ENCODE measurements around the gene HSPA2.
A peak's percentile ranks its signal among the peaks of the same experiment; 100 is the strongest.
"Not testable (repeated sequence)": the region's sequence is repeated elsewhere in the genome, so short reads cannot be mapped to it uniquely, and the experiment has no call there.

HSPA2 gene

GRCh38 chr14:64507376-64508156, 33.0 kb upstream of the HSPA2 start:
- Mint-ChIP-seq H3K27me3 (no peaks in the 10 kb centered on the region), H3K4me1 (peaks cover 61% of the 10 kb centered on the region), H3K9me3 (no peaks in the 10 kb centered on the region), H3K27ac (peak overlapping the region; percentile 65 to 72), H3K4me3 (peak overlapping the region; percentile 90)
- DNase-seq, result peak in 1 of 2 donors; percentile 35
- ATAC-seq, result no peak

DNA sequence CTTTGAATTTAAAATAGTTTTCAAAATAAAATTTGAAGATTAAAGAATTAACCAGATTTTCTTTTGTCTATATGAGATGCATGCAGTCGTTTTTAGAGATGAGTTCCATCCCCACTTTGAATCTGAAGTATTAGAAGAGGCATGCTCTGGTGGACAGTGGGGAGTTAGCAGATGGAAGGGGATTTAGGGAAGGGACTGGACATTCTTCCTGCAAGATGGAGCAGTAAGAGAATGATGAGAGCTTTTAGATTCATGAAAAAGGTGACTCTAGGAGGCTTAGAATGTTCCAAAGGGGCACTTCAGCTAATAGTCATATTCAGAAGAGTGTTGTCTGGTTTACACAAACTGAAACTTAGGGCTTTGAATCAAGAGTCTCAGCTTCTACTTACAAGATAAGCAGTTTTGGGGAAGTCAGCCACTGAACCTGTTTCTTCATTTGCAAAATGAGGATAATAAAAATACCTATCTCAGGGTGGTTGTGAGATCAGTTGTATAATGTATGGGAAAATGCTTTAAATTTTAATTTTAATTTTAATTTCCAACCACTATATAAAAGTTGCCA, 32.2 kb upstream of the HSPA2 start:
- Mint-ChIP-seq H3K9me3 (no peaks in the 10 kb centered on the region), H3K4me1 (peaks cover 64% of the 10 kb centered on the region), H3K27me3 (no peaks in the 10 kb centered on the region), H3K4me3 (peak overlapping the region; percentile 42 to 90), H3K27ac (peak overlapping the region in 1 of 2 donors; percentile 21)
- no peak for ATAC-seq
- no peak for DNase-seq

- ATAC-seq (no peak), DNase-seq (no peak)
- peaks cover 71% of the 10 kb centered on the region for H3K4me1 Mint-ChIP-seq
- H3K27me3 Mint-ChIP-seq, result no peaks in the 10 kb centered on the region
- peak overlapping the region in 1 of 2 donors; percentile 41 for H3K27ac Mint-ChIP-seq
- no peaks in the 10 kb centered on the region for H3K9me3 Mint-ChIP-seq
- H3K4me3 Mint-ChIP-seq, result peak overlapping the region; percentile 38 to 90
These were observed 31.5 kb upstream of the HSPA2 start for GRCh38 chr14:64509036-64509435.

GRCh38 chr14:64510825-64511671, 29.5 kb upstream of the HSPA2 start:
- H3K4me1 Mint-ChIP-seq, result peaks cover 67% of the 10 kb centered on the region
- no peak for ATAC-seq

GRCh38 chr14:64513271-64513670, 27.3 kb upstream of the HSPA2 start:
- Mint-ChIP-seq H3K27ac (no peak overlapping the region), H3K4me3 (no peak overlapping the region), H3K4me1 (peaks cover 59% of the 10 kb centered on the region), H3K9me3 (no peaks in the 10 kb centered on the region), H3K27me3 (no peaks in the 10 kb centered on the region)
- no peak for DNase-seq
- no peak for ATAC-seq

More at GRCh38 chr14:64510825-64511671, 29.5 kb upstream of the HSPA2 start:
- peak overlapping the region; percentile 38 to 90 for H3K4me3 Mint-ChIP-seq
- DNase-seq, result peak; percentile 49 to 50
- H3K27me3 Mint-ChIP-seq, result no peaks in the 10 kb centered on the region
- peak overlapping the region in 1 of 2 donors; percentile 54 for H3K27ac Mint-ChIP-seq
- no peaks in the 10 kb centered on the region for H3K9me3 Mint-ChIP-seq

DNA sequence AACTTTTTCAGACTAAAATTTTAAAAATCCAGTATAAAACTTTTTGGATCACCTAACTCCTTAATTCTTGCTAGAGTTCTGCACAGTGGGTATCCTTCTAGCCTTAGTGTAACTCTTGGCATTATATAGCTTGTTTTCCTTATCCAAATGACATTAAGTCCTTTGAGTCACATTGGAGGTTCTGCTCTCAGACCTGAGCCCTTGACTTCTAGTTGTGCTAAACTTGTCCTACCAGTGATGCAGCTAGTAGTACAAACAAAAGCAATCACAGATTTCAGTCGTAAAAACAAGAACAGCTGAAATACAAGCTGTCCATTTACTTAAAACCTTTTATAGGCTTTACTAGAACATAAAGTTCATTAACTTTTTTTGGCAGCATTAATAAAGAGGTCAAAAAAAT, 25.5 kb upstream of the HSPA2 start:
- no peak overlapping the region for H3K4me3 Mint-ChIP-seq
- DNase-seq (no peak), ATAC-seq (no peak)
- H3K9me3 Mint-ChIP-seq, result no peaks in the 10 kb centered on the region
- no peak overlapping the region for H3K27ac Mint-ChIP-seq
- H3K27me3 Mint-ChIP-seq, result no peaks in the 10 kb centered on the region
- peaks cover 42% of the 10 kb centered on the region for H3K4me1 Mint-ChIP-seq

- ATAC-seq (no peak), DNase-seq (no peak)
- H3K27me3 Mint-ChIP-seq, result no peaks in the 10 kb centered on the region
- peak overlapping the region in 1 of 2 donors; percentile 26 for H3K4me3 Mint-ChIP-seq
- peaks cover 26% of the 10 kb centered on the region for H3K4me1 Mint-ChIP-seq
- H3K27ac Mint-ChIP-seq, result peak overlapping the region in 1 of 2 donors; percentile 9
- H3K9me3 Mint-ChIP-seq, result no peaks in the 10 kb centered on the region
These were observed 23.6 kb upstream of the HSPA2 start for GRCh38 chr14:64516969-64517368.

- H3K4me1 Mint-ChIP-seq, result peaks cover 26% of the 10 kb centered on the region
- not testable (repeated sequence) for H3K27me3 Mint-ChIP-seq, H3K4me3 Mint-ChIP-seq, DNase-seq, H3K27ac Mint-ChIP-seq, ATAC-seq, H3K9me3 Mint-ChIP-seq
These were observed 22.9 kb upstream of the HSPA2 start for GRCh38 chr14:64517667-64518066.

- no peaks in the 10 kb centered on the region for H3K27me3 Mint-ChIP-seq
- no peak overlapping the region for H3K4me3 Mint-ChIP-seq
- H3K4me1 Mint-ChIP-seq, result peaks cover 25% of the 10 kb centered on the region
- DNase-seq, result no peak
- no peaks in the 10 kb centered on the region for H3K9me3 Mint-ChIP-seq
- no peak for ATAC-seq
- H3K27ac Mint-ChIP-seq, result peak overlapping the region in 1 of 2 donors; percentile 60
These were observed 22.3 kb upstream of the HSPA2 start for GRCh38 chr14:64518229-64518628.

GRCh38 chr14:64520699-64521098, 19.8 kb upstream of the HSPA2 start:
- Mint-ChIP-seq H3K9me3 (no peaks in the 10 kb centered on the region), H3K27me3 (no peaks in the 10 kb centered on the region)

GRCh38 chr14:64522591-64523355, 17.8 kb upstream of the HSPA2 start:
- H3K9me3 Mint-ChIP-seq, result no peaks in the 10 kb centered on the region
- H3K27me3 Mint-ChIP-seq, result no peaks in the 10 kb centered on the region
- H3K4me1 Mint-ChIP-seq, result peaks cover 10% of the 10 kb centered on the region
- H3K27ac Mint-ChIP-seq, result no peak overlapping the region
- ATAC-seq, result no peak
- no peak overlapping the region for H3K4me3 Mint-ChIP-seq
- DNase-seq, result no peak

More at GRCh38 chr14:64520699-64521098, 19.8 kb upstream of the HSPA2 start:
- DNase-seq (no peak), ATAC-seq (no peak)
- Mint-ChIP-seq H3K4me3 (no peak overlapping the region), H3K27ac (no peak overlapping the region), H3K4me1 (peaks cover 15% of the 10 kb centered on the region)

GRCh38 chr14:64525354-64525753, 15.2 kb upstream of the HSPA2 start:
- no peaks in the 10 kb centered on the region for H3K9me3 Mint-ChIP-seq
- H3K27me3 Mint-ChIP-seq, result no peaks in the 10 kb centered on the region
- H3K27ac Mint-ChIP-seq, result no peak overlapping the region
- no peak for DNase-seq
- H3K4me3 Mint-ChIP-seq, result no peak overlapping the region
- H3K4me1 Mint-ChIP-seq, result peaks cover 20% of the 10 kb centered on the region
- no peak for ATAC-seq

GRCh38 chr14:64531567-64531966, 9.0 kb upstream of the HSPA2 start:
- no peak for DNase-seq
- Mint-ChIP-seq H3K27ac (no peak overlapping the region), H3K9me3 (no peaks in the 10 kb centered on the region), H3K4me1 (peaks cover 19% of the 10 kb centered on the region), H3K27me3 (no peaks in the 10 kb centered on the region), H3K4me3 (no peak overlapping the region)
- no peak for ATAC-seq

GRCh38 chr14:64536488-64537245, 3.9 kb upstream of the HSPA2 start:
- ATAC-seq (no peak), DNase-seq (no peak)
- Mint-ChIP-seq H3K9me3 (peaks cover 0 to 11% of the 10 kb centered on the region in 2 donors), H3K27me3 (peaks cover 23% of the 10 kb centered on the region), H3K27ac (no peak overlapping the region), H3K4me1 (peaks cover 35% of the 10 kb centered on the region), H3K4me3 (no peak overlapping the region)
